Esophagus squamous epithelium (tissue), 5 donors: ENCODE measurements around the gene CDC42. TPM values are rescaled to one million over a fixed set of nuclear protein-coding genes. Genes with fewer than 3 reads are reported as not detected.
"Not testable (repeated sequence)": the region's sequence is repeated elsewhere in the genome, so short reads cannot be mapped to it uniquely, and the experiment has no call there.

ENCODE experiments used
- DNase-seq: peaks from one replicate; lab custom pipeline; 2025; lab: John Stamatoyannopoulos, UW
- H3K27ac ChIP-seq, 4 donors: fragments of 200-600 bp; sonication (generic); one replicate each; pipeline ENCODE4 v1.5.1; 2016 to 2019; ENCODE audit warnings: mild to moderate bottlenecking in 1 of 4
- H3K27me3 ChIP-seq, 4 donors: fragments of 200-600 bp; sonication (generic); 1 replicate in 3 of 4; 2 replicates in 1 of 4; pipeline versions ENCODE4 v1.5.1 to v1.6.0; 2017 to 2021; ENCODE audit warnings: antibody characterized with exemption in 1 of 4
- H3K36me3 ChIP-seq, 3 donors: fragments of 200-600 bp; sonication (generic); one replicate each; pipeline ENCODE4 v1.5.1; 2016 to 2019
- H3K4me1 ChIP-seq, 3 donors: fragments of 200-600 bp; sonication (generic); one replicate each; pipeline ENCODE4 v1.5.1; 2017 to 2019
- H3K4me3 ChIP-seq, 4 donors: fragments of 200-600 bp; sonication (generic); 1 replicate in 3 of 4; 2 replicates in 1 of 4; pipeline ENCODE4 v1.5.1; 2016 to 2019; ENCODE audit warnings: mild to moderate bottlenecking in 2 of 4, moderate library complexity in 1 of 4
- H3K9me3 ChIP-seq, 3 donors: fragments of 200-600 bp; sonication (generic); one replicate each; pipeline ENCODE4 v1.5.1; 2016 to 2019
- CTCF ChIP-seq, 6 experiments: fragments of 450-650 bp in 4 of 6; fragments of 200-600 bp in 2 of 6; sonication (generic) in 2 of 6; IDR thresholded peaks; one replicate each; pipeline ENCODE4 v1.5.1; 2016 to 2019; ENCODE audit warnings: antibody characterized with exemption in 6 of 6, mild to moderate bottlenecking in 4 of 6, moderate library complexity in 4 of 6
- POLR2A ChIP-seq, 4 donors: fragments of 450-650 bp; IDR thresholded peaks; one replicate each; pipeline ENCODE4 v1.6.1; 2017; ENCODE audit warnings: antibody characterized with exemption in 4 of 4, mild to moderate bottlenecking in 4 of 4, moderate library complexity in 3 of 4
- WGBS, 2 donors: methylation state at CpG; one replicate each; pipeline ENCODE4 v1.1.5; 2018; 5-methylcytosine and 5-hydroxymethylcytosine counted together
- intact Hi-C: fragments of 100-400 bp; cut with DNase I; formaldehyde crosslinking; loops from one replicate; pipeline ENCODE4 v1.15.0; 2022
- total RNA-seq, 4 donors: library from RNA; depleted of rRNA; stranded (reverse); fragments of >200 nt; gene quantifications; one replicate each; pipeline ENCODE4 v1.1.0, GENCODE V29; 2016
- donor health status: DM: yes; HTN: yes; CAD: no.

Gene CDC42
- total RNA-seq, 4 donors from 2014 or later: 157 to 259 (median 192) TPM

DNA sequence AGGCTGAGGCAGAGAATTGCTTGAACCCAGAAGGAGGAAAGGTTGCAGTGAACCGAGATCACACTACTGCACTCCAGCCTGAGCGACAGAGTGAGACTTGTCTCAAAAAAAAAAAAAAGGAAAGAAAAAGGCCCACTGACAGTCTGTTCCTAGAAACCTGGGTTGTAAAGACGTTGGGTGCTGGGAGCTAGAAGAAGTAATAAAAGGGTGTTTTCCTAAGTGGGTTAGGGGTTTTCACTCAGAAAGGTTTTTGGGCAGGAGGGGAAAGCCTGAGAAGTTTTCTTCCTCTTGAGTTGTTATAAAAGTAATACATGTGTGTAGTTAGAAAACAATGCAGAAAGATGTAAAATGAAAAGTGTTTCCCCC lies 25.6 kb upstream of the CDC42 start:
- H3K4me1 ChIP-seq: peaks cover 10 to 35% (median 14%) of the 10 kb centered on the region in 3 donors
- no peaks in the 10 kb centered on the region for H3K9me3 ChIP-seq
- intact Hi-C loops: no loop called here
- H3K27ac ChIP-seq: no peak overlapping the region
- no peaks in the 10 kb centered on the region for H3K27me3 ChIP-seq
- TF ChIP-seq POLR2A (IDR thresholded peaks at IDR 0.05) (no peak), CTCF (IDR thresholded peaks at IDR 0.05) (no peak)
- 42 to 70% methylated on average over 2 to 3 of the region's 3 CpGs for WGBS, 2 donors
- DNase-seq: no peak
- H3K4me3 ChIP-seq: no peak overlapping the region
- no peaks in the 10 kb centered on the region for H3K36me3 ChIP-seq

- WGBS, 2 donors: 74 to 77% methylated on average over 4 of the region's 4 CpGs
- no peak for DNase-seq
- H3K27me3 ChIP-seq: no peaks in the 10 kb centered on the region
- peaks cover 5 to 14% (median 6%) of the 10 kb centered on the region in 3 donors for H3K4me1 ChIP-seq
- H3K4me3 ChIP-seq: no peak overlapping the region
- TF ChIP-seq POLR2A (IDR thresholded peaks at IDR 0.05) (no peak), CTCF (IDR thresholded peaks at IDR 0.05) (no peak)
- intact Hi-C loops: no loop called here
- H3K9me3 ChIP-seq: no peaks in the 10 kb centered on the region
- H3K27ac ChIP-seq: no peak overlapping the region
- H3K36me3 ChIP-seq: no peaks in the 10 kb centered on the region
Measured at GRCh38 chr1:22030057-22030456, 22.5 kb upstream of the CDC42 start.

DNA sequence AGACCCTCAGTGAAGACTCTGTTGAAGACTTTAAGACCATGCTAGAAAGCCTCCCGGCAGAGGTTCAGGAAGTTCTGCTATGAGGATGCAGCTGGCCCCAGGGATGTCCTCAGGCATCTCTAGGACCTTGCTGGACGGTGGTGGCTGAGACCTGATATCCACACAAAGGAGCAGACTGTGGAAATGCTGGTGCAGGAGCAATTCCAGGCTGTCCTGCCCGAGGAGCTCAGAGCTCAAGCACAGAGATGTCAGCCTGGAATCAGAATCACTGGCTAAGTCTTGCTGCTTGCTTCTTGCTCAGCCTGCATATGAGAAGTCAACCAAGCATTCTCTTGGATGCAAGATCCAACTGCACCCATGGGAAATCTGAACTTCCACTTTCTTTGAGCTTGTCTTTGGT lies 22.0 kb upstream of the CDC42 start:
- DNase-seq: no peak
- intact Hi-C loops: no loop called here
- no peak overlapping the region for H3K27ac ChIP-seq
- no peaks in the 10 kb centered on the region for H3K36me3 ChIP-seq
- no peaks in the 10 kb centered on the region for H3K9me3 ChIP-seq
- TF ChIP-seq POLR2A (IDR thresholded peaks at IDR 0.05) (no peak), CTCF (IDR thresholded peaks at IDR 0.05) (no peak)
- H3K4me3 ChIP-seq: no peak overlapping the region
- H3K4me1 ChIP-seq: peaks cover 5 to 14% (median 6%) of the 10 kb centered on the region in 3 donors
- no peaks in the 10 kb centered on the region for H3K27me3 ChIP-seq
- WGBS, 2 donors: 71 to 77% methylated on average over 3 of the region's 3 CpGs

- Histone ChIP-seq H3K9me3 (no peaks in the 10 kb centered on the region), H3K27ac (peak overlapping the region in 2 of 4 donors; percentile 45 to 67), H3K4me1 (peaks cover under 1 to 7% (median 1%) of the 10 kb centered on the region in 3 donors), H3K4me3 (no peak overlapping the region), H3K36me3 (no peaks in the 10 kb centered on the region), H3K27me3 (no peaks in the 10 kb centered on the region)
- no peak for DNase-seq
- WGBS, 2 donors: 52 to 72% methylated on average over 5 to 7 of the region's 8 CpGs
- TF ChIP-seq CTCF (IDR thresholded peaks at IDR 0.05) (no peak), POLR2A (IDR thresholded peaks at IDR 0.05) (no peak)
- intact Hi-C loops: no loop called here
Measured at GRCh38 chr1:22031214-22031962, 21.1 kb upstream of the CDC42 start.

GRCh38 chr1:22034834-22035233 lies 17.7 kb upstream of the CDC42 start:
- DNase-seq, H3K36me3 ChIP-seq, H3K27ac ChIP-seq, H3K9me3 ChIP-seq, intact Hi-C loops, H3K4me3 ChIP-seq, H3K27me3 ChIP-seq: not testable (repeated sequence)
- 64 to 77% methylated on average over 4 to 5 of the region's 5 CpGs for WGBS, 2 donors
- peaks cover 5 to 20% (median 5%) of the 10 kb centered on the region in 3 donors for H3K4me1 ChIP-seq
